ENCODE measurements around the gene PANX2.

DNA sequence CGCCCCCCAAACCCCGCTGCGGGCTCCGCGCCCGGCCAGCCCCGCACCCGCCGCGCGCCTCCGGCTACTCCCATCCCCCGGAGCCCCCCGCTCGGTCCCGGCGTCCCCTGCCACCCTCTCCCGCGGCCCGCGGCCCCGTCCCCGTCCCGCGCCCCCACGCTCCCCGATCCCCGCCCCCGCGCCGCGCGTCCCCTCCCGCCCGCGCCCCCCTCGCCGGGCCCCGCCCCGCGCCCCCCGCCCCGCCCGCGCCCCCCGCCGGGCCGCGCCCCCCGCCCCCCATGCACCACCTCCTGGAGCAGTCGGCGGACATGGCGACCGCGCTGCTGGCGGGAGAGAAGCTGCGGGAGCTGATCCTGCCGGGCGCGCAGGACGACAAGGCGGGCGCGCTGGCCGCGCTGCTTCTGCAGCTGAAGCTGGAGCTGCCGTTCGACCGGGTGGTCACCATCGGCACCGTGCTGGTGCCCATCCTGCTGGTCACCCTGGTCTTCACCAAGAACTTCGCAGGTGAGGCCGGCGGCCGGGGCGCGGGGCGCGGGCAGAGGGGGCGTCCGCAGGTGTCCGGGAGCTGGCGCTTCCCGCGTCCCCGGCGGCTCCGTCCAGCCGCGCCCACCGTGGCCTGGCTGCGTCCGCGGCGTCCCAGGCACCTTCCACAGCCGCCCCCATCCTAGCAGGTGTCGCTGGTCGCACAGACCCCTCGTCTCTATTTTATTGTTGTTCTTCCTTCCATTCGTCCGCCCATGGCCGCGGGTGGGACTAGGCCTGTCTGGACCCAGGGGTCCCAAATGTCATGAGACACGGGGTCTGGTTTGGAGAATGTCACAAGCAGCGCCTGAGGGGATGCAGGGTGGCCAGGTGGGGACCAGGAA is at the start of gene PANX2:
- TF ChIP-seq, protein P1, sequence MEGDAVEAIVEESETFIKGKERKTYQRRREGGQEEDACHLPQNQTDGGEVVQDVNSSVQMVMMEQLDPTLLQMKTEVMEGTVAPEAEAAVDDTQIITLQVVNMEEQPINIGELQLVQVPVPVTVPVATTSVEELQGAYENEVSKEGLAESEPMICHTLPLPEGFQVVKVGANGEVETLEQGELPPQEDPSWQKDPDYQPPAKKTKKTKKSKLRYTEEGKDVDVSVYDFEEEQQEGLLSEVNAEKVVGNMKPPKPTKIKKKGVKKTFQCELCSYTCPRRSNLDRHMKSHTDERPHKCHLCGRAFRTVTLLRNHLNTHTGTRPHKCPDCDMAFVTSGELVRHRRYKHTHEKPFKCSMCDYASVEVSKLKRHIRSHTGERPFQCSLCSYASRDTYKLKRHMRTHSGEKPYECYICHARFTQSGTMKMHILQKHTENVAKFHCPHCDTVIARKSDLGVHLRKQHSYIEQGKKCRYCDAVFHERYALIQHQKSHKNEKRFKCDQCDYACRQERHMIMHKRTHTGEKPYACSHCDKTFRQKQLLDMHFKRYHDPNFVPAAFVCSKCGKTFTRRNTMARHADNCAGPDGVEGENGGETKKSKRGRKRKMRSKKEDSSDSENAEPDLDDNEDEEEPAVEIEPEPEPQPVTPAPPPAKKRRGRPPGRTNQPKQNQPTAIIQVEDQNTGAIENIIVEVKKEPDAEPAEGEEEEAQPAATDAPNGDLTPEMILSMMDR (conservative IDR thresholded peaks at IDR 0.05; ENCODE audit: low read length) = no peak
- no peak for TF ChIP-seq EZH2phosphoT487 (IDR thresholded peaks at IDR 0.05; ENCODE audit: borderline replicate concordance, low read depth, low read length)

Measured in OCI-LY7 (cell line).